Nephron (organoid): ENCODE measurements around the gene P2RX4.

Experiments used
- H3K27ac Mint-ChIP-seq, 3 experiments: 2 replicates each; pipeline ENCODE4 v1.8.0; 2020; ENCODE audit warnings: mixed read lengths in 3 of 3, mild to moderate bottlenecking in 2 of 3, moderate library complexity in 1 of 3
- H3K27me3 Mint-ChIP-seq: 2 replicates; pipeline ENCODE4 v1.8.0; 2021; ENCODE audit warnings: low read depth, mild to moderate bottlenecking, moderate library complexity, mixed read lengths
- H3K36me3 Mint-ChIP-seq: 2 replicates; pipeline ENCODE4 v1.8.0; 2020; ENCODE audit warnings: low read depth, mixed read lengths
- H3K4me1 Mint-ChIP-seq: 2 replicates; pipeline ENCODE4 v1.8.0; 2020; ENCODE audit warnings: mixed read lengths
- H3K4me3 Mint-ChIP-seq, 3 experiments: 2 replicates each; pipeline ENCODE4 v1.8.0; 2020; ENCODE audit warnings: mild to moderate bottlenecking in 3 of 3, mixed read lengths in 3 of 3, moderate library complexity in 2 of 3
- H3K9me3 Mint-ChIP-seq: 2 replicates; pipeline ENCODE4 v1.8.0; 2020; ENCODE audit warnings: mixed read lengths
- CTCF ChIP-seq, 3 experiments: fragments of 200-600 bp; sonication (generic); IDR thresholded peaks; one replicate each; pipeline ENCODE4 v1.5.0; 2021; ENCODE audit warnings: antibody characterized with exemption in 3 of 3; ENCODE audit not compliant: unreplicated experiment in 3 of 3

The P2RX4 gene

GRCh38 chr12:121245031-121245430 is 35.1 kb downstream of the P2RX4 start:
- no peak for TF ChIP-seq CTCF (IDR thresholded peaks at IDR 0.05; ENCODE audit: unreplicated experiment in 3 of 3)

GRCh38 chr12:121245951-121246350 is 36.0 kb downstream of the P2RX4 start:
- Mint-ChIP-seq H3K27ac (no peak overlapping the region), H3K36me3 (peaks cover 37% of the 10 kb centered on the region), H3K9me3 (no peaks in the 10 kb centered on the region), H3K4me1 (peaks cover 9% of the 10 kb centered on the region), H3K4me3 (no peak overlapping the region), H3K27me3 (no peaks in the 10 kb centered on the region)
- TF ChIP-seq CTCF (IDR thresholded peaks at IDR 0.05; ENCODE audit: unreplicated experiment in 3 of 3), result no peak

More at GRCh38 chr12:121245031-121245430, 35.1 kb downstream of the P2RX4 start:
- Mint-ChIP-seq H3K9me3 (no peaks in the 10 kb centered on the region), H3K27me3 (no peaks in the 10 kb centered on the region), H3K36me3 (peaks cover 35% of the 10 kb centered on the region), H3K4me1 (peaks cover 18% of the 10 kb centered on the region), H3K27ac (no peak overlapping the region), H3K4me3 (no peak overlapping the region)

DNA sequence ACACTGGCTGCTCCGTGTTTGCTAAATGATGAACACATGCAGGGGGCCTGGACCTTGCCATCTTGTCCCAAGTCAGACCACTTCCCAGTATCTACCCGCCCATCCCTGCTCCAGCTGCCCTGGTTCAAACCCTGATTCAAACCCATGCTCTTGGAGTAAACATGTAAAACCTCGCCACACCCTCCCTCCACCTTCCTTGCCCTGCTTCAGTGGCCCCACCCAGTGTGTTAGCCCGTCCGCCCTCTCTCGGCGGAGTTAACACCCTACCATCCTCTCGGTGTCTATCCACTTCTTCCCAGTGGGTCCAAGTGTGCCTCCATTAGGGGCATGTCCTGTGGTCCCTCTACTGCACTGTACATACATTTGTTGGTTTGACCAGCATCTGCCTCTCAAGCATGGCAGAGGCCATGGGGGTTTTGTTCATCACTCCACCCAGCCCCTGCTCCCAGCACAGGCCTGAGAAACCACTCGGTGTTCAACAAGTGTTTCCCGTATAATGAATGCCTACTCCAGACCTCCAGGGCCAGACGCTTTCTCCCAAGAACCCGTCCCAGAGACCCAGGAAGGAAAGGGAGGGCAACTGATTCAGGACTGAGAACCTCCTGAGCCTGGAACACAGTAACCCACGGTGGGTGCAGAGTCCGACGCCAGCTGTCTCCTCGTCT is 37.1 kb downstream of the P2RX4 start:
- Mint-ChIP-seq H3K27me3 (no peaks in the 10 kb centered on the region), H3K9me3 (no peaks in the 10 kb centered on the region), H3K27ac (no peak overlapping the region), H3K4me1 (no peaks in the 10 kb centered on the region), H3K36me3 (peaks cover 42% of the 10 kb centered on the region), H3K4me3 (no peak overlapping the region)
- TF ChIP-seq CTCF (IDR thresholded peaks at IDR 0.05; ENCODE audit: unreplicated experiment in 3 of 3), result no peak

DNA sequence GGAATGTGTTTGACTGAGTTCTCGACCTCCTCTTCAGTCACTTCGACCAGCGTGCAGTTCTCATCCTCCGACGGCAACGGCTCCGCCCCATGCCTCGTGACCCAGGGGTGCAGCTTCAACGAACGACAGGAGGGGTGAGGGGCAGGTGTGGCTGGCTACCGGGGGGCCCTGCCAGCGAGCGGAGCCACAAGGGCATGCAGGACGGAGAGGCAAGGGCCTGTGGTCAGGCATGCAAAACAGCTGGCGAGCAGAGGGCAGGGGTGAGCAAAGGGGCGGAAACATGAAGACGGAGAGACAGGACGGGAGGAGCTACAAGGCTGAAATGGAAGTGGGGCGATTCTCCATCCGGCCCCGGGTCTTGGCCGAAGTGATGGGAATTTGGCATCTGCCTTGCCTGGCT is 38.7 kb downstream of the P2RX4 start:
- TF ChIP-seq CTCF (IDR thresholded peaks at IDR 0.05; ENCODE audit: unreplicated experiment in 3 of 3), result no peak
- Mint-ChIP-seq H3K4me1 (no peaks in the 10 kb centered on the region), H3K27ac (no peak overlapping the region), H3K4me3 (no peak overlapping the region), H3K27me3 (no peaks in the 10 kb centered on the region), H3K36me3 (peaks cover 51% of the 10 kb centered on the region), H3K9me3 (no peaks in the 10 kb centered on the region)

GRCh38 chr12:121250359-121250758 is 40.4 kb downstream of the P2RX4 start:
- no peak for TF ChIP-seq CTCF (IDR thresholded peaks at IDR 0.05; ENCODE audit: unreplicated experiment in 3 of 3)
- no peak overlapping the region for H3K4me3 Mint-ChIP-seq

GRCh38 chr12:121251838-121252237 is 41.9 kb downstream of the P2RX4 start:
- Mint-ChIP-seq H3K9me3 (no peaks in the 10 kb centered on the region), H3K36me3 (peaks cover 71% of the 10 kb centered on the region), H3K27me3 (no peaks in the 10 kb centered on the region), H3K27ac (no peak overlapping the region), H3K4me1 (no peaks in the 10 kb centered on the region), H3K4me3 (no peak overlapping the region)
- TF ChIP-seq CTCF (IDR thresholded peaks at IDR 0.05; ENCODE audit: unreplicated experiment in 3 of 3), result no peak

More at GRCh38 chr12:121250359-121250758, 40.4 kb downstream of the P2RX4 start:
- Mint-ChIP-seq H3K4me1 (no peaks in the 10 kb centered on the region), H3K27me3 (no peaks in the 10 kb centered on the region), H3K36me3 (peaks cover 63% of the 10 kb centered on the region), H3K27ac (no peak overlapping the region), H3K9me3 (no peaks in the 10 kb centered on the region)
